HL-60 (cell line): ENCODE data around the gene KCNK7.
A peak's percentile ranks its signal among the peaks of the same experiment; 100 is the strongest.

Experiments
- REST ChIP-seq: IDR thresholded peaks from 2 replicates; pipeline ENCODE4 v1.6.1; 2012; ENCODE audit warnings: low read depth; ENCODE audit not compliant: insufficient replicate concordance
- TF ChIP-seq, protein P1 (sequence below): IDR thresholded peaks from one replicate; pipeline ENCODE4 v1.5.1; 2011; ENCODE audit warnings: low read length, control low read depth, inconsistent platforms; ENCODE audit not compliant: insufficient read depth

- TF ChIP-seq, protein P1, sequence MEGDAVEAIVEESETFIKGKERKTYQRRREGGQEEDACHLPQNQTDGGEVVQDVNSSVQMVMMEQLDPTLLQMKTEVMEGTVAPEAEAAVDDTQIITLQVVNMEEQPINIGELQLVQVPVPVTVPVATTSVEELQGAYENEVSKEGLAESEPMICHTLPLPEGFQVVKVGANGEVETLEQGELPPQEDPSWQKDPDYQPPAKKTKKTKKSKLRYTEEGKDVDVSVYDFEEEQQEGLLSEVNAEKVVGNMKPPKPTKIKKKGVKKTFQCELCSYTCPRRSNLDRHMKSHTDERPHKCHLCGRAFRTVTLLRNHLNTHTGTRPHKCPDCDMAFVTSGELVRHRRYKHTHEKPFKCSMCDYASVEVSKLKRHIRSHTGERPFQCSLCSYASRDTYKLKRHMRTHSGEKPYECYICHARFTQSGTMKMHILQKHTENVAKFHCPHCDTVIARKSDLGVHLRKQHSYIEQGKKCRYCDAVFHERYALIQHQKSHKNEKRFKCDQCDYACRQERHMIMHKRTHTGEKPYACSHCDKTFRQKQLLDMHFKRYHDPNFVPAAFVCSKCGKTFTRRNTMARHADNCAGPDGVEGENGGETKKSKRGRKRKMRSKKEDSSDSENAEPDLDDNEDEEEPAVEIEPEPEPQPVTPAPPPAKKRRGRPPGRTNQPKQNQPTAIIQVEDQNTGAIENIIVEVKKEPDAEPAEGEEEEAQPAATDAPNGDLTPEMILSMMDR: peak; percentile 70
- no peak for TF ChIP-seq REST
These were observed 7.2 kb downstream of the KCNK7 start for GRCh38 chr11:65588199-65589054.
